ENCODE measurements around the gene CTDP1. TPM values are rescaled to one million over a fixed set of nuclear protein-coding genes. Genes with fewer than 3 reads are reported as not detected.

CTDP1 gene
- total RNA-seq, 1 donor from 2014 or later: 23.9 TPM

GRCh38 chr18:79643054-79643984, 36.3 kb upstream of the CTDP1 start:
- no peaks in the 10 kb centered on the region for H3K9me3 Mint-ChIP-seq (ENCODE audit: low read depth)
- TF ChIP-seq CTCF (IDR thresholded peaks at IDR 0.05; ENCODE audit: unreplicated experiment): no peak
- H3K4me1 Mint-ChIP-seq (ENCODE audit: low read depth): no peaks in the 10 kb centered on the region
- H3K36me3 Mint-ChIP-seq (ENCODE audit: insufficient read depth): no peaks in the 10 kb centered on the region
- no peak overlapping the region for H3K27ac Mint-ChIP-seq
- DNase-seq (ENCODE audit: low spot score, unreplicated experiment): no peak
- peaks cover 22% of the 10 kb centered on the region for H3K27me3 Mint-ChIP-seq
- H3K4me3 Mint-ChIP-seq (ENCODE audit: low read depth): no peak overlapping the region

- H3K4me3 Mint-ChIP-seq (ENCODE audit: low read depth): no peak overlapping the region
- no peaks in the 10 kb centered on the region for H3K4me1 Mint-ChIP-seq (ENCODE audit: low read depth)
- DNase-seq (ENCODE audit: low spot score, unreplicated experiment): peak; percentile 72
- H3K27ac Mint-ChIP-seq: no peak overlapping the region
- H3K36me3 Mint-ChIP-seq (ENCODE audit: insufficient read depth): no peaks in the 10 kb centered on the region
- no peaks in the 10 kb centered on the region for H3K9me3 Mint-ChIP-seq (ENCODE audit: low read depth)
- peaks cover 22% of the 10 kb centered on the region for H3K27me3 Mint-ChIP-seq
- peak; percentile 96 for TF ChIP-seq CTCF (IDR thresholded peaks at IDR 0.05; ENCODE audit: unreplicated experiment)
These were observed 35.5 kb upstream of the CTDP1 start for GRCh38 chr18:79644006-79644665.

- H3K27me3 Mint-ChIP-seq: peaks cover 22% of the 10 kb centered on the region
- H3K27ac Mint-ChIP-seq: no peak overlapping the region
- no peaks in the 10 kb centered on the region for H3K36me3 Mint-ChIP-seq (ENCODE audit: insufficient read depth)
- no peaks in the 10 kb centered on the region for H3K4me1 Mint-ChIP-seq (ENCODE audit: low read depth)
- no peak for DNase-seq (ENCODE audit: low spot score, unreplicated experiment)
- H3K9me3 Mint-ChIP-seq (ENCODE audit: low read depth): no peaks in the 10 kb centered on the region
- H3K4me3 Mint-ChIP-seq (ENCODE audit: low read depth): no peak overlapping the region
- no peak for TF ChIP-seq CTCF (IDR thresholded peaks at IDR 0.05; ENCODE audit: unreplicated experiment)
These were observed 34.9 kb upstream of the CTDP1 start for GRCh38 chr18:79644666-79645057.

GRCh38 chr18:79645291-79645983, 34.2 kb upstream of the CTDP1 start:
- DNase-seq (ENCODE audit: low spot score, unreplicated experiment): no peak
- Mint-ChIP-seq H3K27ac (no peak overlapping the region), H3K4me3 (ENCODE audit: low read depth) (no peak overlapping the region), H3K36me3 (ENCODE audit: insufficient read depth) (no peaks in the 10 kb centered on the region), H3K9me3 (ENCODE audit: low read depth) (no peaks in the 10 kb centered on the region), H3K27me3 (peaks cover 29% of the 10 kb centered on the region), H3K4me1 (ENCODE audit: low read depth) (no peaks in the 10 kb centered on the region)
- TF ChIP-seq CTCF (IDR thresholded peaks at IDR 0.05; ENCODE audit: unreplicated experiment): no peak

GRCh38 chr18:79647307-79647706, 32.3 kb upstream of the CTDP1 start:
- no peaks in the 10 kb centered on the region for H3K4me1 Mint-ChIP-seq (ENCODE audit: low read depth)

More at GRCh38 chr18:79647307-79647706, 32.3 kb upstream of the CTDP1 start:
- Mint-ChIP-seq H3K27ac (no peak overlapping the region), H3K4me3 (ENCODE audit: low read depth) (no peak overlapping the region), H3K9me3 (ENCODE audit: low read depth) (no peaks in the 10 kb centered on the region), H3K36me3 (ENCODE audit: insufficient read depth) (no peaks in the 10 kb centered on the region), H3K27me3 (peaks cover 29% of the 10 kb centered on the region)
- DNase-seq (ENCODE audit: low spot score, unreplicated experiment): no peak
- TF ChIP-seq CTCF (IDR thresholded peaks at IDR 0.05; ENCODE audit: unreplicated experiment): no peak

Data from progenitor cell of endocrine pancreas (in vitro differentiated cells).